Loucy (cell line): ENCODE data around the gene CTU2.

Experiments
- H2AFZ ChIP-seq: fragments of 200-600 bp; sonication (generic); 2 replicates; pipeline ENCODE4 v1.6.0; 2016; ENCODE audit warnings: antibody characterized with exemption, mild to moderate bottlenecking, low read length, moderate library complexity
- H3F3A ChIP-seq: fragments of 200-600 bp; 2 replicates; pipeline ENCODE4 v1.6.0; 2016; ENCODE audit warnings: antibody characterized with exemption, low read depth, mild to moderate bottlenecking
- H3K27me3 ChIP-seq: fragments of 200-600 bp; sonication (generic); 2 replicates; pipeline ENCODE4 v1.6.1; 2014; ENCODE audit warnings: low read length, mild to moderate bottlenecking; ENCODE audit not compliant: insufficient read depth, poor library complexity, severe bottlenecking
- H3K36me3 ChIP-seq: fragments of 200-600 bp; sonication (generic); 2 replicates; pipeline ENCODE4 v1.6.1; 2016; ENCODE audit warnings: low read length; ENCODE audit not compliant: insufficient read depth
- H3K4me1 ChIP-seq: fragments of 200-600 bp; sonication (generic); 2 replicates; pipeline ENCODE4 v1.5.1; 2014; ENCODE audit warnings: low read length, mild to moderate bottlenecking; ENCODE audit not compliant: insufficient read depth, poor library complexity, severe bottlenecking
- H3K4me2 ChIP-seq: fragments of 200-600 bp; sonication (generic); 2 replicates; pipeline ENCODE4 v1.6.0; 2014; ENCODE audit warnings: antibody characterized with exemption, low read length, low read depth, mild to moderate bottlenecking; ENCODE audit not compliant: poor library complexity, severe bottlenecking
- H3K4me3 ChIP-seq: fragments of 200-600 bp; sonication (generic); 2 replicates; pipeline ENCODE4 v1.5.1; 2014; ENCODE audit warnings: low read length, mild to moderate bottlenecking, mixed read lengths; ENCODE audit not compliant: poor library complexity, severe bottlenecking
- H3K79me2 ChIP-seq: fragments of 200-600 bp; sonication (generic); 2 replicates; pipeline ENCODE4 v1.6.1; 2014; ENCODE audit warnings: low read length; ENCODE audit not compliant: insufficient read depth
- H3K9ac ChIP-seq: fragments of 200-600 bp; sonication (generic); 2 replicates; pipeline ENCODE4 v1.6.0; 2014; ENCODE audit warnings: mild to moderate bottlenecking, low read depth, low read length, moderate library complexity; ENCODE audit not compliant: poor library complexity, severe bottlenecking
- H3K9me2 ChIP-seq: fragments of 200-600 bp; sonication (generic); replicated peaks from 2 replicates; pipeline ENCODE4 v1.6.1; 2016; ENCODE audit warnings: low read depth, low read length, mixed read lengths
- H3K9me3 ChIP-seq: fragments of 200-600 bp; sonication (generic); 2 replicates; pipeline ENCODE4 v1.6.1; 2014; ENCODE audit warnings: mild to moderate bottlenecking, antibody characterized with exemption, low read length, low read depth; ENCODE audit not compliant: insufficient read depth
- H4K20me1 ChIP-seq: fragments of 200-600 bp; sonication (generic); 2 replicates; pipeline ENCODE4 v1.6.0; 2014; ENCODE audit warnings: antibody characterized with exemption, low read length, mild to moderate bottlenecking; ENCODE audit not compliant: insufficient read depth, poor library complexity, severe bottlenecking
- EZH2phosphoT487 ChIP-seq: fragments of 200-600 bp; IDR thresholded peaks from 2 replicates; pipeline ENCODE4 v1.6.1; 2018; ENCODE audit warnings: antibody characterized with exemption, mild to moderate bottlenecking, moderate library complexity, borderline replicate concordance
- TF ChIP-seq, protein P1 (sequence below): fragments of 200-600 bp; sonication (generic); conservative IDR thresholded peaks from 2 replicates; pipeline ENCODE4 v1.5.1; 2014; ENCODE audit warnings: mild to moderate bottlenecking, antibody characterized with exemption, low read length

Gene CTU2

DNA sequence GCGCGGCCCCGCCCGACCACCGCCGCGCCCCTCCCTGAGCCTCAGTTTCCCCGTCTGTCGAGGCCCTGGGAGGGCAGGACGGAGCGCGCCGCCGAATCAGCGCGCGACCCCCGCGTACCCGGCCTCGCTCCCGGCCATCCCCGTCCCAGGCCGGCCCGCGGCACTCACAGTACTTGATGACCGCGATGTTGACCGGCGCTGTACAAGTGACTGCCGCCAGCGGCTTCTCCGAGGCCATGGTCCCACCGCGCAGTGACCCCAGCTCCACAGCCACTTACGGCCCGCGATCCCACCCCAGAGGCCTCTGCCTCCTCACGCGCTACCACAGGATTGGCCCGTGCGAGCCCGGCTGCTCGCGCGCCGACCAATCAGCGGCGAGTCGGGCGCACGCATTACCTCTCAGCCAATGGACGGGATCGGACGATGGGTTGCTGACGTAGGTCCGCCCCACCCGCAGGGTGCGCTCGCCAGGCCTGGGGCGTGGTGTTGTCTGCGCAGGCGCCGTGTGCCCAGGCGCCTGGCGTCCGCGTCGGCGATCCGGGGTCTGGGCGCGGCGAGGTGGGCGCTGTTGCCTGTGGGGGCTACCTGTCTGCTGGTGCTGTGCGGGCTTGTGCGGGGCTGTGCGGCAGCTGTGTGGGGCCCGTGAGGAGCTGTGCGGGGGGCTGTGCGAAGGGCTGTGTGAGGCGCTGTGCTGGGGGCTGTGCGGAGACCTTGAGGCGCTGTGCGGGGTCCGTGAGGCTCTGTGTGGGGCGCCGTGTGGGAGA lies 43.3 kb upstream of the CTU2 start, which contains the start of gene MVD:
Gene MVD, minus strand, starts transcription at position 249 of the 764 bp plus-strand sequence. Its CDS starts 11 bp downstream, at position 238.
- Histone ChIP-seq H3K36me3 (no peaks in the 10 kb centered on the region), H3K9me2 (no peaks in the 10 kb centered on the region), H3K9me3 (no peaks in the 10 kb centered on the region), H3K4me3 (peak within 1 kb of the TSS; percentile 84), H3K4me2 (peak within 1 kb of the TSS; percentile 75), H3F3A (no peaks in the 10 kb centered on the region), H2AFZ (peak within 1 kb of the TSS; percentile 84), H3K79me2 (peaks cover 34% of the 10 kb centered on the region; the same call in 1 of the 2 replicates), H3K4me1 (no peaks in the 10 kb centered on the region), H3K9ac (peak within 1 kb of the TSS; percentile 90), H4K20me1 (no peaks in the 10 kb centered on the region), H3K27me3 (no peaks in the 10 kb centered on the region)
- TF ChIP-seq, protein P1, sequence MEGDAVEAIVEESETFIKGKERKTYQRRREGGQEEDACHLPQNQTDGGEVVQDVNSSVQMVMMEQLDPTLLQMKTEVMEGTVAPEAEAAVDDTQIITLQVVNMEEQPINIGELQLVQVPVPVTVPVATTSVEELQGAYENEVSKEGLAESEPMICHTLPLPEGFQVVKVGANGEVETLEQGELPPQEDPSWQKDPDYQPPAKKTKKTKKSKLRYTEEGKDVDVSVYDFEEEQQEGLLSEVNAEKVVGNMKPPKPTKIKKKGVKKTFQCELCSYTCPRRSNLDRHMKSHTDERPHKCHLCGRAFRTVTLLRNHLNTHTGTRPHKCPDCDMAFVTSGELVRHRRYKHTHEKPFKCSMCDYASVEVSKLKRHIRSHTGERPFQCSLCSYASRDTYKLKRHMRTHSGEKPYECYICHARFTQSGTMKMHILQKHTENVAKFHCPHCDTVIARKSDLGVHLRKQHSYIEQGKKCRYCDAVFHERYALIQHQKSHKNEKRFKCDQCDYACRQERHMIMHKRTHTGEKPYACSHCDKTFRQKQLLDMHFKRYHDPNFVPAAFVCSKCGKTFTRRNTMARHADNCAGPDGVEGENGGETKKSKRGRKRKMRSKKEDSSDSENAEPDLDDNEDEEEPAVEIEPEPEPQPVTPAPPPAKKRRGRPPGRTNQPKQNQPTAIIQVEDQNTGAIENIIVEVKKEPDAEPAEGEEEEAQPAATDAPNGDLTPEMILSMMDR, result no peak
- no peak for TF ChIP-seq EZH2phosphoT487

DNA sequence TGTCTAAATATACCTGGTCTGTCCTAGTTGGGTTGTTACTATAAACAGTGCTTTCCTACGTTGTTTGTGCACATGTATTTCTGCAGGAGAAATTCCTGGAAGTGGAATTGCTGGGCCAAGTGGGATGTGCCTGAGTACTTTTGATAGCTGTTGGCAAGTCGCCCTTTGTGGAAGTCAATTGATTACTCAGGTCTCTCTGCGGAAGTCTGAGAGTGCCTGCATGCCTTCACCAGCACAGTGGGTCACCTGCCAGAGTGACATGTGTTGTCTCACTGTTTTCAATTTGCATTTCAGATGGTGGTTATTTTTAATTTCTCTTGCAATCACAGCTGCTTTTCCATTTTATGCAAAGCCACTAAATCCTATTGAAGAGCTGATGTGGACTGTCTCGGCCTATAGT lies 41.2 kb upstream of the CTU2 start:
- H3F3A ChIP-seq, result no peaks in the 10 kb centered on the region
- no peak for TF ChIP-seq EZH2phosphoT487
- TF ChIP-seq, protein P1, result no peak
- H3K9me2 ChIP-seq, result no peaks in the 10 kb centered on the region
- H3K9ac ChIP-seq, result no peak overlapping the region
- H3K4me2 ChIP-seq, result no peak overlapping the region
- H4K20me1 ChIP-seq, result no peaks in the 10 kb centered on the region
- H3K9me3 ChIP-seq, result no peaks in the 10 kb centered on the region
- H3K36me3 ChIP-seq, result no peaks in the 10 kb centered on the region
- H3K27me3 ChIP-seq, result no peaks in the 10 kb centered on the region
- H3K4me1 ChIP-seq, result no peaks in the 10 kb centered on the region
- no peak overlapping the region for H3K4me3 ChIP-seq
- H2AFZ ChIP-seq, result no peak overlapping the region
- peaks cover 22% of the 10 kb centered on the region; the same call in 1 of the 2 replicates for H3K79me2 ChIP-seq

DNA sequence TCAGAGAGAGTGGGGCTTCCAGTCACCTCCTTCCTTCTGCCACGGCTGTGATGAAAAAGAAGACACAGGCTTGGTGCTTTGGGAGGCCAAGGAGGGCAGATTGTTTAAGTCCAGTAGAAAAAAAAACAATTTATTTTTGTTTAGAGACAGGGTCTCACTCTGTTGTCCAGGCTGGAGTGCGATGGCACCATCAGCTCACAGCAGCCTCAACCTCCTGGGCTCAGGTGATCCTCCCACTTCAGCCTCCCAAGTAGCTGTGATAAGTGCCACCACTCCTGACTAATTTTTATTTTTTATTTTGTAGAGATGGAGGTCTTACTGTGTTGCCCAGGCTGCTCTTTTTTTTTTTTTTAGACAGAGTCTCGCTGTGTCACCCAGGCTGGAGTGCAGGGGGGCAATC lies 40.7 kb upstream of the CTU2 start:
- no peaks in the 10 kb centered on the region for H3F3A ChIP-seq
- no peaks in the 10 kb centered on the region for H3K4me1 ChIP-seq
- H3K4me3 ChIP-seq, result no peak overlapping the region
- H3K4me2 ChIP-seq, result no peak overlapping the region
- H4K20me1 ChIP-seq, result no peaks in the 10 kb centered on the region
- no peaks in the 10 kb centered on the region for H3K9me3 ChIP-seq
- no peaks in the 10 kb centered on the region for H3K27me3 ChIP-seq
- H3K36me3 ChIP-seq, result no peaks in the 10 kb centered on the region
- H2AFZ ChIP-seq, result no peak overlapping the region
- no peaks in the 10 kb centered on the region for H3K9me2 ChIP-seq
- peaks cover 20% of the 10 kb centered on the region; the same call in 1 of the 2 replicates for H3K79me2 ChIP-seq
- H3K9ac ChIP-seq, result no peak overlapping the region
- TF ChIP-seq, protein P1, result no peak
- no peak for TF ChIP-seq EZH2phosphoT487
